Trophoblast cell (in vitro differentiated cells and primary cell): ENCODE measurements around the gene STRIP1.

Source experiments
- DNase-seq, 2 donors: peaks; one replicate each; pipeline ENCODE4 v3.0.0-alpha.2; 2016
- H2AFZ ChIP-seq: 2 replicates; pipeline ENCODE4 v1.6.1; 2013; ENCODE audit warnings: low read length, moderate library complexity, mild to moderate bottlenecking; ENCODE audit not compliant: insufficient read depth, poor library complexity
- H2AK5ac ChIP-seq: 2 replicates; pipeline ENCODE4 v1.6.1; 2013; ENCODE audit warnings: mild to moderate bottlenecking, low read length
- H2BK120ac ChIP-seq: 2 replicates; pipeline ENCODE4 v1.6.1; 2013; ENCODE audit warnings: low read length, mild to moderate bottlenecking, moderate library complexity; ENCODE audit not compliant: insufficient read depth, poor library complexity
- H2BK12ac ChIP-seq: 2 replicates; pipeline ENCODE4 v1.6.1; 2013; ENCODE audit warnings: mild to moderate bottlenecking, low read length, moderate library complexity
- H2BK5ac ChIP-seq: 2 replicates; pipeline ENCODE4 v1.6.1; 2013; ENCODE audit warnings: low read length, low read depth, moderate library complexity, mild to moderate bottlenecking; ENCODE audit not compliant: poor library complexity
- H3K14ac ChIP-seq: 2 replicates; pipeline ENCODE4 v1.6.1; 2013; ENCODE audit warnings: mild to moderate bottlenecking, low read length
- H3K18ac ChIP-seq: 2 replicates; pipeline ENCODE4 v1.6.1; 2013; ENCODE audit warnings: mild to moderate bottlenecking, low read length
- H3K23ac ChIP-seq: 2 replicates; pipeline ENCODE4 v1.6.1; 2013; ENCODE audit warnings: low read length
- H3K27ac ChIP-seq: 2 replicates; pipeline ENCODE4 v1.5.1; 2013; ENCODE audit warnings: low read depth, mild to moderate bottlenecking, inconsistent platforms, low read length, moderate library complexity
- H3K27me3 ChIP-seq: 2 replicates; pipeline ENCODE4 v1.6.1; 2013; ENCODE audit warnings: inconsistent platforms, mild to moderate bottlenecking, low read length, moderate library complexity; ENCODE audit not compliant: insufficient read depth
- H3K36me3 ChIP-seq, 2 experiments: 1 replicate in 1 of 2; 2 replicates in 1 of 2; pipeline ENCODE4 v1.6.1; 2013; ENCODE audit warnings: low read length in 2 of 2, mild to moderate bottlenecking in 2 of 2, moderate library complexity in 1 of 2; ENCODE audit not compliant: insufficient read depth in 2 of 2, control insufficient read depth in 1 of 2
- H3K4ac ChIP-seq: 2 replicates; pipeline ENCODE4 v1.6.1; 2013; ENCODE audit warnings: low read depth, mild to moderate bottlenecking, low read length, moderate library complexity
- H3K4me1 ChIP-seq, 2 experiments: 1 replicate in 1 of 2; 2 replicates in 1 of 2; pipeline ENCODE4 v1.6.1; 2013; ENCODE audit warnings: low read length in 2 of 2, mild to moderate bottlenecking in 2 of 2, moderate library complexity in 1 of 2; ENCODE audit not compliant: insufficient read depth in 2 of 2, control insufficient read depth in 1 of 2
- H3K4me2 ChIP-seq: 2 replicates; pipeline ENCODE4 v1.6.1; 2013; ENCODE audit warnings: inconsistent platforms, mild to moderate bottlenecking, low read length, moderate library complexity
- H3K4me3 ChIP-seq: 2 replicates; pipeline ENCODE4 v1.5.1; 2013; ENCODE audit warnings: mild to moderate bottlenecking, low read depth, low read length, inconsistent platforms
- H3K79me1 ChIP-seq: one replicate; pipeline ENCODE4 v1.6.1; 2013; ENCODE audit warnings: low read length
- H3K79me2 ChIP-seq: 2 replicates; pipeline ENCODE4 v1.6.1; 2013; ENCODE audit warnings: low read length, mild to moderate bottlenecking; ENCODE audit not compliant: control insufficient read depth, insufficient read depth, poor library complexity
- H3K9ac ChIP-seq: 2 replicates; pipeline ENCODE4 v1.6.1; 2013; ENCODE audit warnings: mild to moderate bottlenecking, low read length
- H3K9me3 ChIP-seq: 2 replicates; pipeline ENCODE4 v1.6.1; 2013; ENCODE audit warnings: low read depth, mild to moderate bottlenecking, control low read depth, inconsistent platforms, low read length; ENCODE audit not compliant: insufficient read depth
- H4K12ac ChIP-seq: 2 replicates; pipeline ENCODE4 v1.6.1; 2013; ENCODE audit warnings: low read depth, mild to moderate bottlenecking, low read length, moderate library complexity
- H4K8ac ChIP-seq: 2 replicates; pipeline ENCODE4 v1.6.1; 2013; ENCODE audit warnings: low read depth, mild to moderate bottlenecking, low read length, moderate library complexity
- H4K91ac ChIP-seq: one replicate; pipeline ENCODE4 v1.6.1; 2013; ENCODE audit warnings: low read depth, mild to moderate bottlenecking, low read length, moderate library complexity
- WGBS: extraction: QIAGEN DNeasy Blood & Tissue Kit; methylation state at CpG from one replicate; pipeline ENCODE4 v1.1.7; 2013; ENCODE audit warnings: missing lambda C conversion rate; ENCODE audit not compliant: insufficient read length, insufficient coverage; ENCODE audit errors: extremely low coverage; 5-methylcytosine and 5-hydroxymethylcytosine counted together

The STRIP1 gene

GRCh38 chr1:110062612-110063011 is 28.2 kb downstream of the STRIP1 start:
- DNase-seq: no peak
- Histone ChIP-seq H3K9me3 (peaks cover 8% of the 10 kb centered on the region), H2BK12ac (no peak overlapping the region), H2AFZ (no peak overlapping the region), H2AK5ac (no peak overlapping the region), H3K79me1 (peaks cover 8% of the 10 kb centered on the region), H3K27ac (no peak overlapping the region), H4K91ac (no peak overlapping the region), H3K4me3 (no peak overlapping the region), H3K79me2 (no peaks in the 10 kb centered on the region), H3K4me2 (no peak overlapping the region), H3K18ac (no peak overlapping the region), H3K4me1 (peaks cover 46 to 48% of the 10 kb centered on the region in 2 experiments), H2BK120ac (no peak overlapping the region), H3K4ac (no peak overlapping the region), H3K14ac (no peak overlapping the region), H3K36me3 (peaks cover 6 to 10% of the 10 kb centered on the region in 2 experiments), H3K27me3 (peaks cover 18% of the 10 kb centered on the region), H3K23ac (no peak overlapping the region), H2BK5ac (no peak overlapping the region), H4K12ac (no peak overlapping the region), H4K8ac (no peak overlapping the region), H3K9ac (no peak overlapping the region)
- no CpG with 5 or more reads among the region's 2 CpGs for WGBS

GRCh38 chr1:110063781-110064180 is 29.4 kb downstream of the STRIP1 start:
- Histone ChIP-seq H3K4me2 (no peak overlapping the region), H3K14ac (no peak overlapping the region), H3K27me3 (peaks cover 29% of the 10 kb centered on the region), H4K12ac (no peak overlapping the region), H3K4ac (no peak overlapping the region), H3K27ac (no peak overlapping the region), H4K91ac (no peak overlapping the region), H3K36me3 (peaks cover 4 to 8% of the 10 kb centered on the region in 2 experiments), H3K9ac (no peak overlapping the region), H2AK5ac (no peak overlapping the region), H2BK120ac (no peak overlapping the region), H2BK5ac (no peak overlapping the region), H3K4me3 (no peak overlapping the region), H2AFZ (no peak overlapping the region), H3K9me3 (peaks cover 13% of the 10 kb centered on the region), H3K18ac (no peak overlapping the region), H3K4me1 (peaks cover 42 to 46% of the 10 kb centered on the region in 2 experiments), H3K79me2 (no peaks in the 10 kb centered on the region), H3K79me1 (peaks cover 7% of the 10 kb centered on the region), H2BK12ac (no peak overlapping the region), H4K8ac (no peak overlapping the region), H3K23ac (no peak overlapping the region)
- no peak for DNase-seq
- WGBS: no CpG with 5 or more reads among the region's 4 CpGs

DNA sequence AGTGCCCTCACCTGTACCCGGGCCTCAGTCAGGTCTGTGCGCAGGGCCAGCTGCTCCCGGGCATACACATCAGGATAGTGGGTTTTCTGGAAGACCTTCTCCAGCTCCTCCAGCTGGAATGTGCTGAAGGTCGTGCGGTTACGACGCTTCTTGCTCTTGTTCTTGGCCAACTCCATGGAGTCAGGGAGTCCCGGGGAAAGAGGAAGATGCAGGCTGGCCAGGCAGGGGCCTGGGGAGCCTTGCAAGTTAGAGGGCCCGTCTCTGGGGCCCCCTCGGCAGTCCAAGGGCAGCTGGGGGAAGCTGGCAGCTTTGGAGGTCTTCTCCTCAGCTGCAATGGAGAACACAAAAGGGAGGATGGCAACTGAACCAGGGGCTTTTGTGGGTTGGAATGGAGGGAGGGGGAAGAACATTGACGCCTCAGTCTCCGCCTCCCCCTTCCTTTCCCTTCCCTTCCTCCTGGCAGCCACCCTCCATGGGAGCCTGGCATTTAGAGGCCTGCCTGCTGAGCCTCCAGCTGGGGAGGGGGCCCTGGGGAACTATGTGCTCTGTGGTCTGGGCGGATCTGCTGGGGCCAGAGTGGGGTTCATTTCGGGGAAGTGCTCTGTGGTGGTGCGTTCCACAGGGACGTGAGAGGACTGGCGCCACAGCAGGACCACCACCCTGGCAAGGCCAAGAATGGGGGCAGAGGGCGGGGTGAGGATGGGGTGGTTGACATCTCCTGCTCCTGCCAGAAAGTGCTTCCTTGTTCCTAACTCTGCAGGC is 30.3 kb downstream of the STRIP1 start:
- WGBS: no CpG with 5 or more reads among the region's 18 CpGs
- peaks cover 41 to 48% of the 10 kb centered on the region in 2 experiments for H3K4me1 ChIP-seq
- H3K4me3 ChIP-seq: no peak overlapping the region
- H3K36me3 ChIP-seq: peaks cover 4 to 8% of the 10 kb centered on the region in 2 experiments
- no peak overlapping the region for H3K18ac ChIP-seq
- H4K12ac ChIP-seq: no peak overlapping the region
- H3K23ac ChIP-seq: no peak overlapping the region
- no peak overlapping the region for H3K9ac ChIP-seq
- H3K4ac ChIP-seq: no peak overlapping the region
- H2BK12ac ChIP-seq: no peak overlapping the region
- peaks cover 39% of the 10 kb centered on the region for H3K27me3 ChIP-seq
- H2BK5ac ChIP-seq: no peak overlapping the region
- H3K9me3 ChIP-seq: peaks cover 15% of the 10 kb centered on the region
- no peak overlapping the region for H3K27ac ChIP-seq
- no peak overlapping the region for H4K91ac ChIP-seq
- no peak overlapping the region for H2BK120ac ChIP-seq
- no peak overlapping the region for H2AFZ ChIP-seq
- H2AK5ac ChIP-seq: no peak overlapping the region
- H3K4me2 ChIP-seq: no peak overlapping the region
- H3K14ac ChIP-seq: no peak overlapping the region
- peaks cover 5% of the 10 kb centered on the region for H3K79me1 ChIP-seq
- H4K8ac ChIP-seq: no peak overlapping the region
- no peaks in the 10 kb centered on the region for H3K79me2 ChIP-seq
- DNase-seq: no peak

- Histone ChIP-seq H4K8ac (no peak overlapping the region), H4K91ac (no peak overlapping the region), H3K4ac (no peak overlapping the region), H3K27me3 (peaks cover 48% of the 10 kb centered on the region), H2AFZ (no peak overlapping the region), H3K9me3 (peaks cover 16% of the 10 kb centered on the region), H2BK12ac (no peak overlapping the region), H3K18ac (no peak overlapping the region), H3K79me2 (no peaks in the 10 kb centered on the region), H2BK5ac (no peak overlapping the region), H3K4me3 (no peak overlapping the region), H3K4me2 (no peak overlapping the region), H3K79me1 (peaks cover 3% of the 10 kb centered on the region), H3K36me3 (no peaks in the 10 kb centered on the region), H2AK5ac (no peak overlapping the region), H3K14ac (no peak overlapping the region), H4K12ac (no peak overlapping the region), H3K9ac (no peak overlapping the region), H2BK120ac (no peak overlapping the region), H3K27ac (no peak overlapping the region), H3K4me1 (peaks cover 38 to 42% of the 10 kb centered on the region in 2 experiments), H3K23ac (no peak overlapping the region)
- DNase-seq: no peak
- no CpG with 5 or more reads among the region's 5 CpGs for WGBS
These were observed 31.4 kb downstream of the STRIP1 start for GRCh38 chr1:110065841-110066240.
